Nasal cavity respiratory epithelium epithelial cell of viscerocranial mucosa (primary cell): Measurements from ENCODE around the gene ESD. TPM values are rescaled to one million over a fixed set of nuclear protein-coding genes. Genes with fewer than 3 reads are reported as not detected.

Experiments
- total RNA-seq: library from RNA; depleted of rRNA; stranded (reverse); fragments of >200 nt; gene quantifications from 2 replicates; pipeline ENCODE4 v1.2.3, GENCODE V29; 2014

ESD gene, protein sequence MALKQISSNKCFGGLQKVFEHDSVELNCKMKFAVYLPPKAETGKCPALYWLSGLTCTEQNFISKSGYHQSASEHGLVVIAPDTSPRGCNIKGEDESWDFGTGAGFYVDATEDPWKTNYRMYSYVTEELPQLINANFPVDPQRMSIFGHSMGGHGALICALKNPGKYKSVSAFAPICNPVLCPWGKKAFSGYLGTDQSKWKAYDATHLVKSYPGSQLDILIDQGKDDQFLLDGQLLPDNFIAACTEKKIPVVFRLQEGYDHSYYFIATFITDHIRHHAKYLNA
- 41.7 and 64.7 TPM in 2 replicates for total RNA-seq

DNA sequence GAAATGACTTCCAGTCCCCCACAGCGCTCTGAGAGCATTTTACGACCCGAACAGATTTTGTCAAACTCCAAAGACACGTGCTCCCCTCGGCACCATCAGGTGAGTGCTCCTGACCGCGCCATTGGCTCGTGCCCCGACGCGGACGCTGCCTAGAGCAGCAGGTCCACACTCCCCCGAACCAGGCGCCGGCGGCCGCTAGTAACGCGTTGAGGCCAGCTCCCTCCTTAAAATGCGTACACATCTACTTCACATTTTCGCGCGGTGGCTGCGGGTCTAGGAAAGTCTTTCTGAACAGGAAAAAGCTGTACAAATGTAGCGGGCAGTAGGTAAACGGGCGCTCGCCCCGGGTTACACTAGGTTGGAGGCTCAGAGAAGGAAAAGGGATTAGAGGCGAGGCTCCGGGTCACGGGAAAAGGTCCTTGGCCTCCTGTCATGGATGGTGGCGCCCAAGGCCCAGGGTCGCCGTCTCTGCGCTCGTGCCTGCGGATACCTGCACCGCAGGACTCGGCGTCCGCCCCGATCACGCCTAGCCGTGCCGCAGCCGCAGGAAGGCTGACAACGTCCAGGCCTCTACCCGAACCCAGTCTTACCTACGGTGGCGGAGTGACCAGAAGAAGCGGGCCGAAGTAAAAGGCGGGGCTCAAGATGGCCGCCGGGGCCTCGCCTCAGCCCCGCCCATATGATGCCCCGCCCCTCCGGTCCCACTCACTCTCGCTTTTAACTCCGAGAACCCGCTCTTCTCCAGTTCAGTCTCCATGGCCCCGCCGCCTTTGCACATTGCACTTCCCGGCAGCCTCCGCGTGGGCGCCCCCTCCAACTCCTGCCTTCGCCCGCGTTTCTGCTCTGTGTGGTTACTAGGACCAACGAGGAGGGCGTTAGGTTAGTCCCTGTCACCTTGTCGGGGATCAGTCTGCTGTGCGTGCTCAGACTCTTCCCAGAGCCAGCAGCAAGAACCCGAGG, at the start of gene ESD:
TSS of gene ESD (minus strand) at position 647 of the 960 bp plus-strand sequence. CDS start 5,748 bp downstream, outside the sequence.

Other genes starting within 250 kb of the ESD start
- gene LRCH1, start 244.0 kb downstream of the ESD start, total RNA-seq, result 6.2 and 13.2 TPM in 2 replicates
- gene HTR2A, start 99.9 kb upstream of the ESD start, total RNA-seq, result not detected in 2 replicates